Left ventricle myocardium inferior (tissue), 1 donor: ENCODE results near the gene SFI1. TPM values are rescaled to one million over a fixed set of nuclear protein-coding genes. Genes with fewer than 3 reads are reported as not detected.
A peak's percentile ranks its signal among the peaks of the same experiment; 100 is the strongest.

Source experiments
- DNase-seq: peaks from one replicate; pipeline ENCODE4 v3.0.0-alpha.2; 2020
- H3K27ac ChIP-seq: fragments of 200-600 bp; replicated peaks from 2 replicates; pipeline ENCODE4 v1.8.0; 2021
- H3K27me3 ChIP-seq: fragments of 200-600 bp; 2 replicates; pipeline ENCODE4 v1.8.0; 2021; ENCODE audit warnings: low read depth
- H3K36me3 ChIP-seq: fragments of 200-600 bp; 2 replicates; pipeline ENCODE4 v1.8.0; 2021
- H3K4me1 ChIP-seq: fragments of 200-600 bp; 2 replicates; pipeline ENCODE4 v1.8.0; 2021
- H3K4me3 ChIP-seq: fragments of 200-600 bp; 2 replicates; pipeline ENCODE4 v1.8.0; 2021; ENCODE audit warnings: mild to moderate bottlenecking, moderate library complexity
- H3K9me3 ChIP-seq: fragments of 200-600 bp; replicated peaks from 2 replicates; pipeline ENCODE4 v1.8.0; 2021
- CTCF ChIP-seq: fragments of 200-600 bp; IDR thresholded peaks from 2 replicates; pipeline ENCODE4 v1.8.0; 2021; ENCODE audit warnings: antibody characterized with exemption, mild to moderate bottlenecking, borderline replicate concordance
- intact Hi-C: fragments of 100-400 bp; cut with micrococcal nuclease; formaldehyde crosslinking; loops from one replicate; pipeline ENCODE4 v1.11.0; 2022
- total RNA-seq: library from RNA; stranded (reverse); fragmentation: NEBNext Ultra II Directional; extraction: Animal tissue kit (Norgen Biotek cat#: 25700); gene quantifications from one replicate; pipeline ENCODE4 v1.2.1, GENCODE V29; 2021
- donor health status: DM: no; HTN: yes; CAD: no; lungs with severe emphysema.

Gene SFI1
- total RNA-seq, 1 donor from 2014 or later = 6.8 TPM

- TF ChIP-seq CTCF = peak; percentile 45
- Histone ChIP-seq H3K4me1 (peaks cover 42% of the 10 kb centered on the region), H3K27ac (peak overlapping the region; percentile 34), H3K36me3 (peaks cover 52% of the 10 kb centered on the region), H3K4me3 (no peak overlapping the region), H3K9me3 (no peaks in the 10 kb centered on the region), H3K27me3 (no peaks in the 10 kb centered on the region)
- no peak for DNase-seq
- intact Hi-C loops = no loop called here
Measured at GRCh38 chr22:31451709-31452571, 44.4 kb upstream of the SFI1 start.

GRCh38 chr22:31461699-31462098, 34.6 kb upstream of the SFI1 start:
- no peak overlapping the region for H3K4me3 ChIP-seq
- H3K27ac ChIP-seq = no peak overlapping the region
- no peaks in the 10 kb centered on the region for H3K27me3 ChIP-seq
- TF ChIP-seq CTCF = no peak
- no peak for DNase-seq
- intact Hi-C loops = no loop called here
- H3K4me1 ChIP-seq = no peaks in the 10 kb centered on the region
- no peaks in the 10 kb centered on the region for H3K9me3 ChIP-seq
- peaks cover 88% of the 10 kb centered on the region for H3K36me3 ChIP-seq

GRCh38 chr22:31465307-31465706, 31.0 kb upstream of the SFI1 start:
- peaks cover 88% of the 10 kb centered on the region for H3K36me3 ChIP-seq
- intact Hi-C loops = no loop called here

GRCh38 chr22:31474743-31475142, 21.6 kb upstream of the SFI1 start:
- DNase-seq = no peak
- intact Hi-C loops = no loop called here

More at GRCh38 chr22:31465307-31465706, 31.0 kb upstream of the SFI1 start:
- Histone ChIP-seq H3K27ac (no peak overlapping the region), H3K9me3 (no peaks in the 10 kb centered on the region), H3K4me3 (no peak overlapping the region), H3K27me3 (no peaks in the 10 kb centered on the region), H3K4me1 (no peaks in the 10 kb centered on the region)
- TF ChIP-seq CTCF = no peak
- DNase-seq = no peak

GRCh38 chr22:31475800-31476199, 20.5 kb upstream of the SFI1 start:
- peaks cover 33% of the 10 kb centered on the region for H3K36me3 ChIP-seq
- no peak for TF ChIP-seq CTCF
- no peak overlapping the region for H3K4me3 ChIP-seq
- H3K27me3 ChIP-seq = no peaks in the 10 kb centered on the region
- H3K9me3 ChIP-seq = no peaks in the 10 kb centered on the region
- peaks cover 12% of the 10 kb centered on the region for H3K4me1 ChIP-seq
- intact Hi-C loops = no loop called here
- no peak overlapping the region for H3K27ac ChIP-seq
- no peak for DNase-seq

More at GRCh38 chr22:31474743-31475142, 21.6 kb upstream of the SFI1 start:
- Histone ChIP-seq H3K4me3 (no peak overlapping the region), H3K27ac (no peak overlapping the region), H3K4me1 (peaks cover 12% of the 10 kb centered on the region), H3K9me3 (no peaks in the 10 kb centered on the region), H3K27me3 (no peaks in the 10 kb centered on the region), H3K36me3 (peaks cover 31% of the 10 kb centered on the region)
- TF ChIP-seq CTCF = no peak
